A549 (cell line): Measurements from ENCODE around the gene LSM12. TPM values are rescaled to one million over a fixed set of nuclear protein-coding genes. Genes with fewer than 3 reads are reported as not detected.

Source experiments
- ATAC-seq, 2 experiments: fragments of 200-7000 bp in 1 of 2; fragments of >200 bp in 1 of 2; cut with Nextera tagmentation in 1 of 2; cut with Tn5 transposase in 1 of 2; 3 replicates each; pipeline versions ENCODE4 v1.8.0 to v1.9.1; 2018 to 2020; ENCODE audit warnings: mild to moderate bottlenecking in 1 of 2, moderate library complexity in 1 of 2
- CTCF ChIA-PET: fragments of 300-600 bp; sonication (Branson Sonifier 250); formaldehyde crosslinking; extraction: SDS; loops from one replicate; lab custom pipeline; 2021; ENCODE audit warnings: antibody characterized with exemption, inconsistent platforms; lab: Yijun Ruan, JAX
- POLR2A ChIA-PET: fragments of 350-600 bp; formaldehyde crosslinking; extraction: SDS; loops from one replicate; lab custom pipeline; 2021; ENCODE audit warnings: antibody characterized with exemption, inconsistent platforms; lab: Yijun Ruan, JAX
- DNase-seq, 2 experiments: peaks; one replicate each; pipeline versions ENCODE4 v3.0.0 to v3.0.0-alpha.2; 2011 to 2016; ENCODE audit warnings: low read depth in 1 of 2, low spot score in 1 of 2
- FAIRE-seq: peaks from 2 replicates; lab custom pipeline; 2011; peaks lifted over from hg19 to GRCh38; lab: Jason Lieb, UNC
- H3K27ac ChIP-seq, 2 experiments: fragments of >200 bp; sonication (Bioruptor Twin); formaldehyde crosslinking; 3 replicates each; pipeline ENCODE4 v1.5.1; 2016 to 2017
- H3K4me1 ChIP-seq: fragments of >200 bp; sonication (Bioruptor Twin); formaldehyde crosslinking; 3 replicates; pipeline ENCODE4 v1.6.1; 2016
- H3K4me2 ChIP-seq: fragments of >200 bp; sonication (Bioruptor Twin); formaldehyde crosslinking; 3 replicates; pipeline ENCODE4 v1.6.1; 2016
- H3K4me3 ChIP-seq: fragments of >200 bp; sonication (Bioruptor Twin); formaldehyde crosslinking; 3 replicates; pipeline ENCODE4 v1.5.1; 2016
- H3K9me3 ChIP-seq: fragments of >200 bp; sonication (Bioruptor Twin); formaldehyde crosslinking; 3 replicates; pipeline ENCODE4 v1.6.1; 2016
- CBX2 ChIP-seq: fragments of 200-600 bp; sonication (generic); IDR thresholded peaks from 2 replicates; pipeline ENCODE4 v1.6.1; 2016; ENCODE audit warnings: low read depth, mild to moderate bottlenecking, borderline replicate concordance
- CEBPB ChIP-seq, 2 experiments: fragments of >200 bp in 1 of 2; sonication (Bioruptor Twin) in 1 of 2; formaldehyde crosslinking in 1 of 2; IDR thresholded peaks; 2 replicates each; pipeline ENCODE4 v1.6.1; 2012 to 2016
- CHD2 ChIP-seq: fragments of 150-350 bp; IDR thresholded peaks from 2 replicates; pipeline ENCODE4 v1.6.1; 2014; ENCODE audit warnings: low read length; ENCODE audit not compliant: partially characterized antibody
- EHF ChIP-seq: fragments of 250-450 bp; sonication (Bioruptor Pico); IDR thresholded peaks from 2 replicates; pipeline ENCODE4 v1.5.0; 2020; ENCODE audit warnings: mild to moderate bottlenecking
- EHMT2 ChIP-seq: fragments of 200-600 bp; sonication (generic); IDR thresholded peaks from 2 replicates; pipeline ENCODE4 v1.6.1; 2016; ENCODE audit warnings: antibody characterized with exemption, low read depth, mild to moderate bottlenecking, moderate library complexity
- EP300 ChIP-seq, 2 experiments: fragments of >200 bp; sonication (Bioruptor Twin); formaldehyde crosslinking; IDR thresholded peaks; 2 replicates in 1 of 2; 3 replicates in 1 of 2; pipeline ENCODE4 v1.6.1; 2016 to 2017
- FOSL2 ChIP-seq, 2 experiments: fragments of 450-650 bp in 1 of 2; fragments of >200 bp in 1 of 2; sonication (Bioruptor Twin) in 1 of 2; formaldehyde crosslinking; IDR thresholded peaks; 2 replicates each; pipeline versions ENCODE4 v1.5.0 to v1.6.1; 2016 to 2020; ENCODE audit warnings: mild to moderate bottlenecking in 1 of 2, moderate library complexity in 1 of 2
- FOXS1 ChIP-seq: fragments of 250-450 bp; sonication (Bioruptor Pico); IDR thresholded peaks from 2 replicates; pipeline ENCODE4 v1.5.0; 2020; ENCODE audit warnings: mild to moderate bottlenecking, moderate library complexity
- HEYL ChIP-seq: fragments of 250-450 bp; sonication (Bioruptor Pico); IDR thresholded peaks from 2 replicates; pipeline ENCODE4 v1.8.0; 2021; ENCODE audit warnings: mild to moderate bottlenecking, moderate library complexity
- JUN ChIP-seq, 2 experiments: fragments of >200 bp; sonication (Bioruptor Twin); formaldehyde crosslinking; IDR thresholded peaks; 2 replicates in 1 of 2; 3 replicates in 1 of 2; pipeline ENCODE4 v1.6.1; 2016 to 2017
- KDM5A ChIP-seq: fragments of 200-600 bp; sonication (generic); IDR thresholded peaks from 2 replicates; pipeline ENCODE4 v1.6.1; 2016; ENCODE audit warnings: antibody characterized with exemption, mild to moderate bottlenecking
- MAZ ChIP-seq: fragments of 150-350 bp; IDR thresholded peaks from 2 replicates; pipeline ENCODE4 v1.6.1; 2014; ENCODE audit warnings: antibody characterized with exemption, low read depth, low read length, borderline replicate concordance
- MYC ChIP-seq: IDR thresholded peaks from 2 replicates; pipeline ENCODE4 v1.6.1; 2012; ENCODE audit warnings: mild to moderate bottlenecking, inconsistent platforms, low read length, improper control_type of control experiment, borderline replicate concordance
- PHF8 ChIP-seq: fragments of 200-600 bp; sonication (generic); IDR thresholded peaks from 2 replicates; pipeline ENCODE4 v1.6.1; 2016; ENCODE audit warnings: low read depth, mild to moderate bottlenecking, antibody characterized with exemption, moderate library complexity, borderline replicate concordance
- POLR2A ChIP-seq: IDR thresholded peaks from 2 replicates; pipeline ENCODE4 v1.6.1; 2012; ENCODE audit warnings: mild to moderate bottlenecking, low read length
- POLR2AphosphoS2 ChIP-seq: conservative IDR thresholded peaks from 2 replicates; pipeline ENCODE4 v1.6.1; 2012; ENCODE audit warnings: low read length, improper control_type of control experiment, inconsistent platforms
- RARB ChIP-seq: fragments of 250-450 bp; sonication (Bioruptor Pico); IDR thresholded peaks from 2 replicates; pipeline ENCODE4 v1.8.0; 2021; ENCODE audit warnings: mild to moderate bottlenecking, moderate library complexity
- RCOR1 ChIP-seq: fragments of 150-350 bp; IDR thresholded peaks from 2 replicates; pipeline ENCODE4 v1.6.1; 2014; ENCODE audit warnings: antibody characterized with exemption, low read length, low read depth
- ZC3H11A ChIP-seq: fragments of 450-650 bp; IDR thresholded peaks from 2 replicates; pipeline ENCODE4 v1.6.1; 2014; ENCODE audit warnings: antibody characterized with exemption, mild to moderate bottlenecking
- WGBS: methylation state at CpG from one replicate; pipeline ENCODE4 v1.1.6; 2017; ENCODE audit errors: missing lambda C conversion rate; 5-methylcytosine and 5-hydroxymethylcytosine counted together
- polyA plus RNA-seq, 4 experiments: library from polyadenylated mRNA; depleted of rRNA in 3 of 4; stranded (reverse); fragments of >200 nt; fragmentation: RNase III in 1 of 4; extraction: RNeasy Plus Mini Kit Qiagen cat#74134 plus additional on column Dnase treatment in 1 of 4; gene quantifications; 2 replicates in 3 of 4; 3 replicates in 1 of 4; pipeline ENCODE4 v1.2.3, GENCODE V29; 2011 to 2017
- TF ChIP-seq, protein P1 (sequence below): fragments of 250-450 bp; sonication (Bioruptor Pico); IDR thresholded peaks from 2 replicates; pipeline ENCODE4 v1.5.0; 2021; ENCODE audit warnings: mild to moderate bottlenecking, moderate library complexity, borderline replicate concordance
- TF ChIP-seq, protein P2 (sequence below): IDR thresholded peaks from 2 replicates; pipeline ENCODE4 v1.6.1; 2012
- TF ChIP-seq, protein P3 (sequence below): fragments of 450-650 bp; IDR thresholded peaks from 2 replicates; pipeline ENCODE4 v1.6.1; 2014; ENCODE audit warnings: antibody characterized with exemption
- TF ChIP-seq, protein P4 (sequence below): IDR thresholded peaks from 2 replicates; pipeline ENCODE4 v1.6.1; 2012; ENCODE audit warnings: low read depth, borderline replicate concordance
- TF ChIP-seq, protein P5 (sequence below): fragments of >200 bp; sonication (Bioruptor Twin); formaldehyde crosslinking; IDR thresholded peaks from 3 replicates; pipeline ENCODE4 v1.5.1; 2016
- TF ChIP-seq, protein P6 (sequence below): fragments of 150-350 bp; IDR thresholded peaks from 2 replicates; pipeline ENCODE4 v1.6.1; 2014; ENCODE audit warnings: low read depth, mild to moderate bottlenecking, low read length

The LSM12 gene
- polyA plus RNA-seq, 2 of the 4 experiments (the other 2 are of a cell fraction), result 43.9 to 75.0 TPM

DNA sequence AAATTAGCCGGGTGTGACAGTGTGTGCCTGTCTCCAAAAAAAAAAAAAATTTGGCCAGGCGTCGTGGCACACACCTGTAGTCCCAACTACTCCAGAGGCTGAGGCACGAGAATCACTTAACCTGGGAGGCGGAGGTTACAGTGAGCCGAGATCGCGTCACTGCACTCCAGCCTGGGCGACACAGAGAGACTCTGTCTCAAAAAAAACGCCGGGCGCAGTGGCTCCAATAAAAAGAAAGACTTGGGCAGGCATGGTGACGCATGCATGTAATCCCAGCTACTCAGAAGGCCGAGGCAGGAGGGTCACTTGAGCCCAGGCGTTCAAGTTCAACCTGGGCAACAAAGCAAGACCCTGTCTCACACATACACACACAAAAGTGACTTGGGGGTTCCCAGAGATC lies 3.6 kb downstream of the LSM12 start:
- no peak overlapping the region for H3K4me2 ChIP-seq
- no peak for DNase-seq
- 94% methylated on average over 15 of the region's 15 CpGs for WGBS

DNA sequence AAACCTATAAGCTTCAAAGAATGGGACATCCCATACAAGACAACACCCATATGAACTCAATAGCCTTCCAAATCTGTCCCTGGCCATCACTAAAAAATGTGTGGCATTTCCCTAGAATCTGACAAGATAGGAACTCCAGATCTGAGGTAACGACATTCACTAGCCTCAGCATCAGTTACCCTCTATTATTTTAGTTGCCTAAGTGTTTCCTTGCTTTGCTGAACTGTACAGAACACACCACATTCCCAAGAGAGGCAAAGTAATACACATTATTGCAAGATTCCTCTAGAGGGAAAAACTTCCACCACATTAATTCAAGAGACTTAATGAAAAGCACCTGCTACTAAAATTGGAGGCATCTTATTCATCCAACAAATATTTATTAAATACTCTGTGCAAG lies 5.0 kb downstream of the LSM12 start:
- POLR2A ChIA-PET, result interaction anchor here (0.6 kb wide), 1 partner anchor 9 kb away, joined by 3 read pairs; no protein-coding TSS in a partner anchor
- ATAC-seq, result no peak
- Histone ChIP-seq H3K4me1 (peaks cover 18% of the 10 kb centered on the region), H3K9me3 (no peaks in the 10 kb centered on the region), H3K27ac (no peak overlapping the region), H3K4me3 (no peak overlapping the region), H3K4me2 (no peak overlapping the region)
- TF ChIP-seq POLR2AphosphoS2 (no peak), CBX2 (no peak), EHMT2 (no peak), FOSL2 (IDR thresholded peaks at IDR 0.05) (no peak), FOSL2 (CRISPR knock-in tag; IDR thresholded peaks at IDR 0.05) (no peak), CEBPB (IDR thresholded peaks at IDR 0.05) (no peak)
- TF ChIP-seq, protein P1, sequence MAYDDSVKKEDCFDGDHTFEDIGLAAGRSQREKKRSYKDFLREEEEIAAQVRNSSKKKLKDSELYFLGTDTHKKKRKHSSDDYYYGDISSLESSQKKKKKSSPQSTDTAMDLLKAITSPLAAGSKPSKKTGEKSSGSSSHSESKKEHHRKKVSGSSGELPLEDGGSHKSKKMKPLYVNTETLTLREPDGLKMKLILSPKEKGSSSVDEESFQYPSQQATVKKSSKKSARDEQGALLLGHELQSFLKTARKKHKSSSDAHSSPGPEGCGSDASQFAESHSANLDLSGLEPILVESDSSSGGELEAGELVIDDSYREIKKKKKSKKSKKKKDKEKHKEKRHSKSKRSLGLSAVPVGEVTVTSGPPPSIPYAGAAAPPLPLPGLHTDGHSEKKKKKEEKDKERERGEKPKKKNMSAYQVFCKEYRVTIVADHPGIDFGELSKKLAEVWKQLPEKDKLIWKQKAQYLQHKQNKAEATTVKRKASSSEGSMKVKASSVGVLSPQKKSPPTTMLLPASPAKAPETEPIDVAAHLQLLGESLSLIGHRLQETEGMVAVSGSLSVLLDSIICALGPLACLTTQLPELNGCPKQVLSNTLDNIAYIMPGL (CRISPR knock-in tag), result no peak
- TF ChIP-seq, protein P2, sequence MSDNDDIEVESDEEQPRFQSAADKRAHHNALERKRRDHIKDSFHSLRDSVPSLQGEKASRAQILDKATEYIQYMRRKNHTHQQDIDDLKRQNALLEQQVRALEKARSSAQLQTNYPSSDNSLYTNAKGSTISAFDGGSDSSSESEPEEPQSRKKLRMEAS, result no peak
- no peak for DNase-seq
- FAIRE-seq, result no peak
- CTCF ChIA-PET, result interaction anchor here (0.6 to 6.5 kb wide), 5 partner anchors 20 to 117 kb away, joined by 4 to 27 read pairs (median 12); no protein-coding TSS in a partner anchor
- WGBS, result 80% methylated on average over 1 of the region's 1 CpG

More for the DNA sequence above, 3.6 kb downstream of the LSM12 start:
- Histone ChIP-seq H3K4me3 (no peak overlapping the region), H3K4me1 (peaks cover 23% of the 10 kb centered on the region)
- ATAC-seq, result no peak
- TF ChIP-seq, protein P3, sequence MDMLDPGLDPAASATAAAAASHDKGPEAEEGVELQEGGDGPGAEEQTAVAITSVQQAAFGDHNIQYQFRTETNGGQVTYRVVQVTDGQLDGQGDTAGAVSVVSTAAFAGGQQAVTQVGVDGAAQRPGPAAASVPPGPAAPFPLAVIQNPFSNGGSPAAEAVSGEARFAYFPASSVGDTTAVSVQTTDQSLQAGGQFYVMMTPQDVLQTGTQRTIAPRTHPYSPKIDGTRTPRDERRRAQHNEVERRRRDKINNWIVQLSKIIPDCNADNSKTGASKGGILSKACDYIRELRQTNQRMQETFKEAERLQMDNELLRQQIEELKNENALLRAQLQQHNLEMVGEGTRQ, result no peak
- TF ChIP-seq FOXS1, result no peak
- TF ChIP-seq, protein P4, sequence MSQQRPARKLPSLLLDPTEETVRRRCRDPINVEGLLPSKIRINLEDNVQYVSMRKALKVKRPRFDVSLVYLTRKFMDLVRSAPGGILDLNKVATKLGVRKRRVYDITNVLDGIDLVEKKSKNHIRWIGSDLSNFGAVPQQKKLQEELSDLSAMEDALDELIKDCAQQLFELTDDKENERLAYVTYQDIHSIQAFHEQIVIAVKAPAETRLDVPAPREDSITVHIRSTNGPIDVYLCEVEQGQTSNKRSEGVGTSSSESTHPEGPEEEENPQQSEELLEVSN, result no peak
- TF ChIP-seq JUN (IDR thresholded peaks at IDR 0.05), result no peak
- no peak for TF ChIP-seq MAZ
- no peak for TF ChIP-seq ZC3H11A
- no peak for TF ChIP-seq CEBPB (IDR thresholded peaks at IDR 0.05)
- TF ChIP-seq POLR2A, result no peak
- TF ChIP-seq MYC, result no peak
- TF ChIP-seq, protein P5, sequence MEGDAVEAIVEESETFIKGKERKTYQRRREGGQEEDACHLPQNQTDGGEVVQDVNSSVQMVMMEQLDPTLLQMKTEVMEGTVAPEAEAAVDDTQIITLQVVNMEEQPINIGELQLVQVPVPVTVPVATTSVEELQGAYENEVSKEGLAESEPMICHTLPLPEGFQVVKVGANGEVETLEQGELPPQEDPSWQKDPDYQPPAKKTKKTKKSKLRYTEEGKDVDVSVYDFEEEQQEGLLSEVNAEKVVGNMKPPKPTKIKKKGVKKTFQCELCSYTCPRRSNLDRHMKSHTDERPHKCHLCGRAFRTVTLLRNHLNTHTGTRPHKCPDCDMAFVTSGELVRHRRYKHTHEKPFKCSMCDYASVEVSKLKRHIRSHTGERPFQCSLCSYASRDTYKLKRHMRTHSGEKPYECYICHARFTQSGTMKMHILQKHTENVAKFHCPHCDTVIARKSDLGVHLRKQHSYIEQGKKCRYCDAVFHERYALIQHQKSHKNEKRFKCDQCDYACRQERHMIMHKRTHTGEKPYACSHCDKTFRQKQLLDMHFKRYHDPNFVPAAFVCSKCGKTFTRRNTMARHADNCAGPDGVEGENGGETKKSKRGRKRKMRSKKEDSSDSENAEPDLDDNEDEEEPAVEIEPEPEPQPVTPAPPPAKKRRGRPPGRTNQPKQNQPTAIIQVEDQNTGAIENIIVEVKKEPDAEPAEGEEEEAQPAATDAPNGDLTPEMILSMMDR, result no peak
- no peak for TF ChIP-seq RARB (CRISPR knock-in tag)
- TF ChIP-seq CHD2, result no peak
- TF ChIP-seq EP300 (IDR thresholded peaks at IDR 0.05), result no peak
- no peak for TF ChIP-seq PHF8
- no peak for TF ChIP-seq RCOR1
- TF ChIP-seq KDM5A, result no peak
- TF ChIP-seq, protein P6, sequence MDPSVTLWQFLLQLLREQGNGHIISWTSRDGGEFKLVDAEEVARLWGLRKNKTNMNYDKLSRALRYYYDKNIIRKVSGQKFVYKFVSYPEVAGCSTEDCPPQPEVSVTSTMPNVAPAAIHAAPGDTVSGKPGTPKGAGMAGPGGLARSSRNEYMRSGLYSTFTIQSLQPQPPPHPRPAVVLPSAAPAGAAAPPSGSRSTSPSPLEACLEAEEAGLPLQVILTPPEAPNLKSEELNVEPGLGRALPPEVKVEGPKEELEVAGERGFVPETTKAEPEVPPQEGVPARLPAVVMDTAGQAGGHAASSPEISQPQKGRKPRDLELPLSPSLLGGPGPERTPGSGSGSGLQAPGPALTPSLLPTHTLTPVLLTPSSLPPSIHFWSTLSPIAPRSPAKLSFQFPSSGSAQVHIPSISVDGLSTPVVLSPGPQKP, result no peak
- TF ChIP-seq HEYL (CRISPR knock-in tag), result no peak
- TF ChIP-seq EHF (CRISPR knock-in tag), result no peak
- TF ChIP-seq, all 56 proteins: peak for 0
- FAIRE-seq, result no peak
- CTCF ChIA-PET, result interaction anchor here (1.4 to 6.5 kb wide), 2 partner anchors 12 to 52 kb away, joined by 3 to 27 read pairs; no protein-coding TSS in a partner anchor
- Histone ChIP-seq H3K9me3 (no peaks in the 10 kb centered on the region), H3K27ac (no peak overlapping the region)
- POLR2A ChIA-PET, result no interaction called here
